NCI-H510A treated with DMSO at 0.1 percent for 48 hours (cell line): ENCODE results near the gene TMEM256.

Experiments used
- DNase-seq: peaks from one replicate; lab custom pipeline; 2025; lab: John Stamatoyannopoulos, UW

The TMEM256 gene

GRCh38 chr17:7403977-7404736 is at the start of gene TMEM256:
TMEM256 (minus strand) TSS chr17:7404097; CDS start chr17:7404084, 13 bp downstream.
- DNase-seq: peak; percentile 98

- no peak for DNase-seq
Measured at GRCh38 chr17:7448461-7448860, 44.6 kb upstream of the TMEM256 start.

GRCh38 chr17:7445619-7445968 is 41.7 kb upstream of the TMEM256 start:
- peak; percentile 78 for DNase-seq

GRCh38 chr17:7444682-7445618 is 41.1 kb upstream of the TMEM256 start, which contains the start of gene CHRNB1:
CHRNB1 (plus strand) TSS chr17:7445061; CDS start chr17:7445128, 67 bp downstream.
- DNase-seq: peak; percentile 78

- no peak for DNase-seq
Measured at GRCh38 chr17:7443499-7444485, 39.9 kb upstream of the TMEM256 start.

GRCh38 chr17:7442142-7442541 is 38.2 kb upstream of the TMEM256 start:
- DNase-seq: no peak

GRCh38 chr17:7441266-7441665 is 37.4 kb upstream of the TMEM256 start:
- DNase-seq: no peak

- DNase-seq: no peak
Measured at GRCh38 chr17:7440834-7441195, 36.9 kb upstream of the TMEM256 start.

GRCh38 chr17:7440113-7440833 is 36.4 kb upstream of the TMEM256 start:
- DNase-seq: peak; percentile 11

GRCh38 chr17:7439462-7440112 is 35.7 kb upstream of the TMEM256 start, which contains the start of gene FGF11:
FGF11 (plus strand) TSS chr17:7439512; CDS start chr17:7439621, 109 bp downstream.
- no peak for DNase-seq

GRCh38 chr17:7438656-7439460 is 35.0 kb upstream of the TMEM256 start:
- DNase-seq: no peak

- DNase-seq: no peak
Measured at GRCh38 chr17:7437950-7438614, 34.2 kb upstream of the TMEM256 start.

- DNase-seq: no peak
Measured at GRCh38 chr17:7437369-7437863, 33.5 kb upstream of the TMEM256 start.

- peak; percentile 36 for DNase-seq
Measured at GRCh38 chr17:7436556-7437368, 32.9 kb upstream of the TMEM256 start.

- DNase-seq: peak; percentile 76
Measured at GRCh38 chr17:7435676-7436555, 32.0 kb upstream of the TMEM256 start.

GRCh38 chr17:7432296-7432695 is 28.4 kb upstream of the TMEM256 start:
- no peak for DNase-seq

GRCh38 chr17:7431231-7431630 is 27.3 kb upstream of the TMEM256 start:
- no peak for DNase-seq
